WTC11 (cell line): ENCODE data around the gene NINL.

Experiments used
- AR ChIP-seq: fragments of 250-450 bp; sonication (Bioruptor Pico); IDR thresholded peaks from 2 replicates; pipeline ENCODE4 v1.9.0; 2021; ENCODE audit warnings: mild to moderate bottlenecking
- CREB1 ChIP-seq: sonication (generic); formaldehyde crosslinking; IDR thresholded peaks from 2 replicates; pipeline ENCODE4 v1.8.0; 2023; ENCODE audit warnings: mild to moderate bottlenecking, missing genetic modification reagents
- CTCF ChIP-seq: fragments of 200-600 bp; IDR thresholded peaks from 2 replicates; pipeline ENCODE4 v1.8.0; 2022; ENCODE audit warnings: antibody characterized with exemption
- ELF4 ChIP-seq: sonication (generic); formaldehyde crosslinking; IDR thresholded peaks from 2 replicates; pipeline ENCODE4 v1.8.1; 2022; ENCODE audit warnings: low read depth, mild to moderate bottlenecking, moderate library complexity, missing genetic modification reagents
- MAX ChIP-seq: sonication (generic); formaldehyde crosslinking; IDR thresholded peaks from 2 replicates; pipeline ENCODE4 v1.8.0; 2022; ENCODE audit warnings: mild to moderate bottlenecking, missing genetic modification reagents
- NR2C2 ChIP-seq: sonication (generic); formaldehyde crosslinking; IDR thresholded peaks from 2 replicates; pipeline ENCODE4 v1.8.0; 2022; ENCODE audit warnings: mild to moderate bottlenecking, missing genetic modification reagents
- NR3C1 ChIP-seq: sonication (generic); formaldehyde crosslinking; conservative IDR thresholded peaks from 2 replicates; pipeline ENCODE4 v1.8.1; 2023; ENCODE audit warnings: low read depth, mild to moderate bottlenecking, missing genetic modification reagents
- ZBTB43 ChIP-seq: sonication (generic); formaldehyde crosslinking; IDR thresholded peaks from 2 replicates; pipeline ENCODE4 v1.8.1; 2023; ENCODE audit warnings: mild to moderate bottlenecking, missing genetic modification reagents

DNA sequence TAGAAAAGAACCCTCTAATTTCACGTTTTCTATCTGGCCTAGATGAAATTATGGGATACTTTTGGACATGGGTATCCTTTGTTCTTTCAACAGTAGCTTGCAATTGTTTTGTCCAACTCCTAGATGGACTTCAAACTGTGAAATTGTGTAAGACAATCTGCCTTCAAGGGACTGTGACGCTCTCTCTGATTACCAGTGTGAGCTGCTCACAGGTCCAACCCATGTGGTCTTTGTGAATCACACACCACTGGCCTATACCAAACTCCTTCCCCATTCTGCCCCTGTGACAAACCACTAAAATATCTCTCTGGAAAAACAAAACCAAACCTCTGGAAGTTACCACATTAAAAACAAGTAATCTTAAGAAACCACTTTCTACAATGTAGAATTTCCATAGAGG lies 59.5 kb downstream of the NINL start:
- TF ChIP-seq CTCF: no peak
- TF ChIP-seq MAX (CRISPR knock-in tag): no peak
- no peak for TF ChIP-seq ELF4 (CRISPR knock-in tag)
- TF ChIP-seq NR3C1 (CRISPR knock-in tag): no peak
- TF ChIP-seq CREB1 (CRISPR knock-in tag): no peak
- no peak for TF ChIP-seq AR (CRISPR knock-in tag)
- TF ChIP-seq ZBTB43 (CRISPR knock-in tag): no peak
- TF ChIP-seq NR2C2 (CRISPR knock-in tag): no peak
